GM18499 (cell line): ENCODE data around the gene RDH11.

ENCODE experiments used
- ATAC-seq: cut with Tn5 transposase; IDR thresholded peaks from one replicate; pipeline ENCODE4 v1.9.1; 2021; ENCODE audit warnings: moderate number of reproducible peaks; ENCODE audit not compliant: insufficient read depth, unreplicated experiment

The RDH11 gene

GRCh38 chr14:67652189-67652588 lies 43.4 kb downstream of the RDH11 start:
- no peak for ATAC-seq

- no peak for ATAC-seq
Observed at GRCh38 chr14:67650694-67651093, 44.9 kb downstream of the RDH11 start.

GRCh38 chr14:67650151-67650550 lies 45.4 kb downstream of the RDH11 start:
- no peak for ATAC-seq

GRCh38 chr14:67646131-67646530 lies 49.4 kb downstream of the RDH11 start:
- ATAC-seq: no peak

- no peak for ATAC-seq
Observed at GRCh38 chr14:67645414-67645813, 50.1 kb downstream of the RDH11 start.

GRCh38 chr14:67644428-67644827 lies 51.1 kb downstream of the RDH11 start:
- no peak for ATAC-seq

- ATAC-seq: no peak
Observed at GRCh38 chr14:67643713-67644112, 51.9 kb downstream of the RDH11 start.

GRCh38 chr14:67641902-67642749 lies 53.4 kb downstream of the RDH11 start:
- ATAC-seq: no peak

GRCh38 chr14:67641480-67641879 lies 54.1 kb downstream of the RDH11 start:
- no peak for ATAC-seq

- no peak for ATAC-seq
Observed at GRCh38 chr14:67638642-67639041, 56.9 kb downstream of the RDH11 start.

- no peak for ATAC-seq
Observed at GRCh38 chr14:67636361-67636919, 59.1 kb downstream of the RDH11 start.

GRCh38 chr14:67633451-67634147 lies 62.0 kb downstream of the RDH11 start:
- ATAC-seq: no peak

GRCh38 chr14:67630938-67631337 lies 64.6 kb downstream of the RDH11 start:
- ATAC-seq: no peak

GRCh38 chr14:67630186-67630585 lies 65.4 kb downstream of the RDH11 start:
- no peak for ATAC-seq

GRCh38 chr14:67627519-67627918 lies 68.0 kb downstream of the RDH11 start:
- ATAC-seq: no peak
